HG03159 (cell line): Measurements from ENCODE around the gene PTPN14.
"Not testable (repeated sequence)": the region's sequence is repeated elsewhere in the genome, so short reads cannot be mapped to it uniquely, and the experiment has no call there.

Experiments
- ATAC-seq: cut with Tn5 transposase; IDR thresholded peaks from one replicate; pipeline ENCODE4 v1.9.1; 2021; ENCODE audit warnings: mild to moderate bottlenecking, moderate library complexity; ENCODE audit not compliant: unreplicated experiment

PTPN14 gene

GRCh38 chr1:214551436-214552173, at the start of gene PTPN14:
PTPN14 (minus strand) TSS chr1:214551602; CDS start chr1:214464803, 86,799 bp downstream.
- ATAC-seq, result no peak

DNA sequence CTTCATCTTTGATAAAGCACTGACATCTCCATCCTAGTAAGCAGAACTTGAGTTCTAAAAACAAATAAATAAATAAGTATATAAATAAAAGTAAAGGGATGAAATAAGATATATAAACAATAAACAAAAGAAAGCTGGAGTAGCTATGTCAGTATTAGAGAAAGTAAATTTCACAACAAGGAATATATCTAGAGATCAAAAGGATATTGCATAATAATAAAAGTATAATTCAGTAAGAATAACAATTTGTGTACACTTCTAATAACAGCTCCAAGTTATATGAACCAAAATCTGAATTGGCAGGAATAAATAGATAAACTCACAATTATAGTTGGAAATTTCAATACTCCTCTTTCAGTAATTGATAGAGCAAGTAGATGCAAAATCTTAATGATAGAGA, 41.8 kb upstream of the PTPN14 start:
- ATAC-seq, result no peak

- not testable (repeated sequence) for ATAC-seq
Measured at GRCh38 chr1:214591918-214592317, 40.5 kb upstream of the PTPN14 start.

DNA sequence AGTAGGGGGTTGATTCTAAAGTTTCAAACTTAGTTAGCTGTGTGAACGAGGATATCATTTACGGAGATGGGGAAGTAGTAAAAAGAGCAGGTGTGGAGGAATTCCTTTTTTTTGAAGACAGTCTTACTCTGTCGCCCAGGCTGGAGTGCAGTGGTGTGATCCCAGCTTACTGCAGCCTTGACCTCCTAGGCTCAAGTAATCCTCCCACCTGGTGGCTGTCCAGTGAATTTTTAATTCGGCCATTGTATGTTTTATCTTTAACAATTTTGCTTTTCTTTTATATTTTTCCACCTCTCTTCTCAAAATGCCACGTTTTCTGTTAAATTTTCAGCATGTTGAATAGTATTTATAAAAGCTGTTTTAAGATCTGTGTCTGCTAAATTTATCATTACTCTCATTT, 39.3 kb upstream of the PTPN14 start:
- ATAC-seq, result no peak

DNA sequence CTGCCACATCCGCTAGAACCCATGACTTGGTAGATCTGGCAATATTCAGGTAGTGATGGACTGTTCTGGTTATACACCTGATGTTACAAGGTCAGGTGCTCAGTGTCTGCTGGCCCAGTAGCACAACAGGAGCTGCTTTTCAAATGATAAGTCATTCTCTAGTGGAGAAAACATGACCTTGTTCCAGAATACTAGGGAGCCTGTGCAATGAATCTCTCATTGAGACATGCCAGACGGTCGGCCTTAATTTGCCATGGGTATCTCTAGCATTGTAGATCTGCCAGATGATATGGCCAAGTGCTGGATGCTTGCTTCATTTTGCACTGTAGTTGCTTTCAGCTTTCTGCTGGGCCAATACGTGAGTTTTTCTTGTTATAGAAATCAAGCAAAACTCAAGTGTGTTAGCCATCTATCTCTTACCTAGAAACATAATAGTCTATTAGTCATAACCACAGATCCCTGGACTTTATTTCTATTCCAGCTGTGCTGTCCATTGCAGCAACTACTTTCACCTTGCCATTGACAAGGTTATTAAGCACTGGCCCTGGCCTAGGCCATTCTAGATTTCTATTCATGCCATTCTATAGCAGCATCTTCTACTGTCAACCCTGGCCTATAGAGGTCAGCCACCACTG, 37.7 kb upstream of the PTPN14 start:
- no peak for ATAC-seq

GRCh38 chr1:214587165-214587564, 35.8 kb upstream of the PTPN14 start:
- no peak for ATAC-seq

DNA sequence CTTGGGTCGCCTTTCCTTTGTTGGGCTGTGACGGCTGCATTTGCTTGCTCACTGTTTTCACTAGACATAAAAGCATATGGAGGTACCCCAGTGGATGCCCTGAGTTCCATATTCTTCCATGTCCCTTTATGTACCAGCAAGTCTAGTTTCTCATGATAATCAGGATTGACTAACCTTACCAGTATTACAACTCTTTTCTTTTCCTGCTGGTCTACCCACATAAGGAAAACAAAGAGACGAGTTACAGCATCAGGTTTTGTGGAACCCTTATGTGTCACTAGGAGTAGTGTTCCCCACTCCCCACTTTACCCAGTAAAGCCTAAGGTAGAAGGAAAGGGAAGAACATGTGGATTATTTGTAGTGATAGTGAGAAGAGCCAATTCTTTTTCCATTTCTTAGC, 35.2 kb upstream of the PTPN14 start:
- ATAC-seq, result no peak

DNA sequence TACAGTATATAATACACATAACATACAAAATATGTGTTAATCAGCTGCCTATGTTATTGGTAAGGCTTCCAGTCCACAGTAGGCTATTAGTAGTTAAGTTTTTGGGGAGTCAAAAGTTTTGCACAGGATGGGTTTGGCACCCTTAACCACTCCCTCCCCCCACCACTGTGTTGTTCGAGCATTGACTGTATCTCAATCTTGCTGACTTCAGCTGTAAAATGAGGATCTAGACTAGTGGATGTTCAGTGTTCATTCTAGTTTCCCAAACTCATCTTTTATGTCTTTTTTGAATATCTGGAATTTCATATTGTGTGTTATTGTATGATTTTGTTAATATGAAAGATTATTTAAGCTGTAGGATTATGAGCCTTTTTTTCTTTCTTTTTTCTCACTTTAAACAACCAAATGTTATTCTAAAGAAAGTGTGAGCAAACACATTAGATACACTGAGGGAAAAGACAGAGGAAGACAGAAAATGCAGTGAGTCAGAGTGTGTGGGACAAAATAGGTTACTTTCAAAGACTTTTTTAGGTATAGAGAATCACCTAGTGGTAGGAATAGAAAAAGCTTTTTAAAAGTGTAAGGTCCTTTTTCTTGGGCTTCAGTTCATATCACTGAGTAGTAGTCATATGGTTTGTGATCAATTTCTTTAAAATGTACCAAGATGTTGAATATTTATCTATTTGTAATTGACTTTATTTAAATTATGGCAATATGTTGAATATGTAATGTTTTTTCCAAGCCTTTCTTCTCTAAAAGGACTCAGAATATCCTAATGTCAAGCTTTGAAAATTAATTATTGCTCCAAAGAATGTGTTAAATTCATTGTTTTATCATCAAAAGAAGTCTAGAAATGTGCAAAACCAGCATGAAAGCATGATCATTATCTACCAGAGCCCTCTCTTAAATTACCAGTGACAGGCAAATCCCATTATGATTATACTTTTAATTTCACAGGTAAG, 33.7 kb upstream of the PTPN14 start:
- ATAC-seq, result peak; percentile 81

GRCh38 chr1:214583824-214584554, 32.6 kb upstream of the PTPN14 start:
- no peak for ATAC-seq

- ATAC-seq, result no peak
Measured at GRCh38 chr1:214583113-214583512, 31.7 kb upstream of the PTPN14 start.

- no peak for ATAC-seq
Measured at GRCh38 chr1:214582289-214582891, 31.0 kb upstream of the PTPN14 start.

GRCh38 chr1:214581785-214582184, 30.4 kb upstream of the PTPN14 start:
- no peak for ATAC-seq

DNA sequence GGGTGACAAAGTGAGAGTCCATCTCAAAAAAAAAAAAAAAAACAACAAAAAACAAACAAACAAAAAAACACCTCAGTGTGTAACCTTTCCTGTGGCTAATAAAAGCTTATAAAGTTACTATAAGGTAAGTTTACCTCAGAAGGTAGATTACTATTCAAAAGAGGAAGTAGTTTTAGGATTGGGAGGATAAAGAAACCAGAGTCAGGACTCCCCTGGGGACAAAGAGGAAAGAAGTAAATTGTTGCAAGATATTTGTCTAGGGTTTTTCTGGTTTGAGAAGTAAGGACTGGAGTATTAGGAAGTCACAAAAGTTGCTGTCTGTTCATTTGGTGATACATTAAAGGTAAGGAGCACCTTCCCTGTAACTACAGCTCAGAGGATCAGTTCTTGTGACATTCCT, 27.8 kb upstream of the PTPN14 start:
- ATAC-seq, result no peak

- not testable (repeated sequence) for ATAC-seq
Measured at GRCh38 chr1:214576120-214576519, 24.7 kb upstream of the PTPN14 start.

- no peak for ATAC-seq
Measured at GRCh38 chr1:214574598-214575411, 23.4 kb upstream of the PTPN14 start.

- ATAC-seq, result no peak
Measured at GRCh38 chr1:214573386-214574318, 22.2 kb upstream of the PTPN14 start.

GRCh38 chr1:214571281-214571680, 19.9 kb upstream of the PTPN14 start:
- ATAC-seq, result no peak

- ATAC-seq, result no peak
Measured at GRCh38 chr1:214570442-214570841, 19.0 kb upstream of the PTPN14 start.
